Upper lobe of right lung (tissue), 1 donor: Measurements from ENCODE around the gene SGSM2. TPM values are rescaled to one million over a fixed set of nuclear protein-coding genes. Genes with fewer than 3 reads are reported as not detected.
"Not testable (repeated sequence)": the region's sequence is repeated elsewhere in the genome, so short reads cannot be mapped to it uniquely, and the experiment has no call there.

Experiments used
- ATAC-seq: fragments of 200-7000 bp; cut with Tn5 transposase; one replicate; pipeline ENCODE4 v1.9.1; 2020; ENCODE audit warnings: mild to moderate bottlenecking, moderate library complexity
- DNase-seq: peaks from one replicate; pipeline ENCODE4 v3.0.0-alpha.2; 2020
- H3K27ac ChIP-seq: fragments of 200-600 bp; one replicate; pipeline ENCODE4 v1.8.0; 2022
- H3K27me3 ChIP-seq: fragments of 200-600 bp; one replicate; pipeline ENCODE4 v1.8.0; 2022; ENCODE audit warnings: mild to moderate bottlenecking
- H3K36me3 ChIP-seq: fragments of 200-600 bp; one replicate; pipeline ENCODE4 v1.8.0; 2022
- H3K4me1 ChIP-seq: fragments of 200-600 bp; one replicate; pipeline ENCODE4 v1.8.0; 2022
- H3K4me3 ChIP-seq: fragments of 200-600 bp; one replicate; pipeline ENCODE4 v1.8.0; 2022; ENCODE audit warnings: mild to moderate bottlenecking
- H3K9me3 ChIP-seq: fragments of 200-600 bp; one replicate; pipeline ENCODE4 v1.8.0; 2022
- CTCF ChIP-seq: fragments of 200-600 bp; IDR thresholded peaks from one replicate; pipeline ENCODE4 v1.8.0; 2022; ENCODE audit warnings: antibody characterized with exemption
- intact Hi-C: fragments of 100-400 bp; cut with DNase I; formaldehyde crosslinking; loops from one replicate; pipeline ENCODE4 v1.11.0; 2022
- total RNA-seq: library from RNA; stranded (reverse); fragmentation: NEBNext Ultra II Directional; extraction: Animal tissue kit (Norgen Biotek cat#: 25700); gene quantifications from one replicate; pipeline ENCODE4 v1.2.1, GENCODE V29; 2021
- donor health status: DM: no; HTN: yes; CAD: no; lungs with severe emphysema.

The SGSM2 gene
- total RNA-seq, 1 donor from 2014 or later: 55.0 TPM

- intact Hi-C loops: no loop called here
- ATAC-seq (no peak), DNase-seq (no peak)
- H3K27me3 ChIP-seq: no peaks in the 10 kb centered on the region
- no peaks in the 10 kb centered on the region for H3K36me3 ChIP-seq
- TF ChIP-seq CTCF: no peak
- peaks cover 2% of the 10 kb centered on the region for H3K4me1 ChIP-seq
- no peak overlapping the region for H3K27ac ChIP-seq
- H3K9me3 ChIP-seq: no peaks in the 10 kb centered on the region
- H3K4me3 ChIP-seq: no peak overlapping the region
These were observed 27.8 kb upstream of the SGSM2 start for GRCh38 chr17:2309338-2310154.

- no peak for ATAC-seq
- intact Hi-C loops: no loop called here
- H3K4me1 ChIP-seq: no peaks in the 10 kb centered on the region
- H3K4me3 ChIP-seq: no peak overlapping the region
- TF ChIP-seq CTCF: no peak
- H3K36me3 ChIP-seq: no peaks in the 10 kb centered on the region
- H3K9me3 ChIP-seq: no peaks in the 10 kb centered on the region
- DNase-seq: no peak
- no peak overlapping the region for H3K27ac ChIP-seq
- H3K27me3 ChIP-seq: no peaks in the 10 kb centered on the region
These were observed 24.6 kb upstream of the SGSM2 start for GRCh38 chr17:2312736-2313135.

GRCh38 chr17:2316916-2317205, 20.4 kb upstream of the SGSM2 start:
- H3K27me3 ChIP-seq, intact Hi-C loops, ATAC-seq: not testable (repeated sequence)

GRCh38 chr17:2317796-2318195, 19.5 kb upstream of the SGSM2 start:
- no peaks in the 10 kb centered on the region for H3K9me3 ChIP-seq
- H3K27ac ChIP-seq: no peak overlapping the region
- no peak overlapping the region for H3K4me3 ChIP-seq
- DNase-seq (no peak), ATAC-seq (no peak)
- no peaks in the 10 kb centered on the region for H3K27me3 ChIP-seq
- no peaks in the 10 kb centered on the region for H3K4me1 ChIP-seq
- TF ChIP-seq CTCF: no peak
- intact Hi-C loops: no loop called here
- H3K36me3 ChIP-seq: peaks cover 14% of the 10 kb centered on the region

More at GRCh38 chr17:2316916-2317205, 20.4 kb upstream of the SGSM2 start:
- H3K9me3 ChIP-seq, DNase-seq, H3K4me3 ChIP-seq, H3K4me1 ChIP-seq, H3K27ac ChIP-seq: not testable (repeated sequence)
- peaks cover 12% of the 10 kb centered on the region for H3K36me3 ChIP-seq

- no peak for DNase-seq
- peaks cover 27% of the 10 kb centered on the region for H3K36me3 ChIP-seq
These were observed 18.2 kb upstream of the SGSM2 start for GRCh38 chr17:2319051-2319450.

GRCh38 chr17:2321399-2321798, 15.9 kb upstream of the SGSM2 start:
- H3K36me3 ChIP-seq: peaks cover 50% of the 10 kb centered on the region
- no peak for DNase-seq
- TF ChIP-seq CTCF: no peak
- no peak overlapping the region for H3K27ac ChIP-seq
- H3K4me1 ChIP-seq: no peaks in the 10 kb centered on the region
- intact Hi-C loops: no loop called here
- no peak overlapping the region for H3K4me3 ChIP-seq
- H3K27me3 ChIP-seq: no peaks in the 10 kb centered on the region
- H3K9me3 ChIP-seq: no peaks in the 10 kb centered on the region
- no peak for ATAC-seq

More at GRCh38 chr17:2319051-2319450, 18.2 kb upstream of the SGSM2 start:
- Histone ChIP-seq H3K4me3 (no peak overlapping the region), H3K9me3 (no peaks in the 10 kb centered on the region), H3K27me3 (no peaks in the 10 kb centered on the region), H3K4me1 (no peaks in the 10 kb centered on the region), H3K27ac (no peak overlapping the region)
- no peak for ATAC-seq
- TF ChIP-seq CTCF: no peak
- intact Hi-C loops: no loop called here
